Panc1 (cell line): ENCODE data around the gene KLK7.

Experiments used
- POLR2AphosphoS5 ChIP-seq: IDR thresholded peaks from 2 replicates; pipeline ENCODE4 v1.6.1; 2012; ENCODE audit warnings: mild to moderate bottlenecking, low read depth, low read length, moderate library complexity
- REST ChIP-seq, 2 experiments: IDR thresholded peaks; 2 replicates each; pipeline ENCODE4 v1.6.1; 2011 to 2012; ENCODE audit warnings: low read depth in 2 of 2, control low read depth in 1 of 2, low read length in 1 of 2, mild to moderate bottlenecking in 1 of 2, moderate library complexity in 1 of 2; ENCODE audit not compliant: insufficient read depth in 1 of 2
- SIN3A ChIP-seq: IDR thresholded peaks from 2 replicates; pipeline ENCODE4 v1.6.1; 2012; ENCODE audit warnings: low read depth, mild to moderate bottlenecking, low read length, moderate library complexity, borderline replicate concordance; ENCODE audit not compliant: insufficient read depth
- TCF7L2 ChIP-seq: IDR thresholded peaks from 2 replicates; pipeline ENCODE4 v1.6.1; 2011; ENCODE audit warnings: mild to moderate bottlenecking, low read depth, low read length, inconsistent platforms
- TF ChIP-seq, protein P1 (sequence below): fragments of 450-650 bp; IDR thresholded peaks from 2 replicates; pipeline ENCODE4 v1.5.1; 2017; ENCODE audit warnings: mild to moderate bottlenecking

DNA sequence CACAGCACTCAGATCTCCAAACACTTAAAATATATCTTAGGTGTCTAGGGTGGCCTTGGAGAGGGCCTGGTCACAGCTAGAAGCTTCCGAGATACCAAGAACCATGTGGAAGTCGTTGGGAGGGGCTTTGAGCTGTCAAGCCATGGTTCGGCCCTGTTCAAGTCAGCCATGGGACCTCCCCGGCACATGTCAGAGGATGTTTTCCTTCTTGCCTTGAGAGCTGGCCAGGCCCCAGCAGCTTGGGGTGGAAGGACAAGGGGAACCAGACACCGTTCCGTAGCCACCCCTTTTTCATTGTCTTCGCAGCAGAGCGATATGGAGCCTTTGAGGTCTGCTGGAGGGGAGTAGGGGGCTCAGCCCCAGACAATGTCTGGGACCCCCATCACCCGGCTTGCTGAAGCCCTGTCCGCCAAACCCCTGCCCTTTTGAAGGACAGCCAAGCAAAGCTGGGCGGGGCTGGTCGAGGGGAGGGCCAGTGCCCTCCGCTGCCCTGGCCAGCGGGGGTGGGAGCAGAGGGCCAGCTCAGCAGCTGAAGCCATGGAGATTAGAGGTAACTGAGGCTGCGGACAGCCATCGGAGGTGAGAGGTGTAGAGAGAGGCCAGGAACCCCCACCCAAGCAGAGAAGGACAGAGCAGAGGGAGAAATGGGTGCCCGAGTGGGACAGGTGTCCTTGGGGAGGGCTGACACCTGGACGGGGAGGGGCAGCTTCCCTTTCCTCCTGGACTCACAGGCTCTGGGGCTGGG, 42.3 kb upstream of the KLK7 start:
- TF ChIP-seq, protein P1, sequence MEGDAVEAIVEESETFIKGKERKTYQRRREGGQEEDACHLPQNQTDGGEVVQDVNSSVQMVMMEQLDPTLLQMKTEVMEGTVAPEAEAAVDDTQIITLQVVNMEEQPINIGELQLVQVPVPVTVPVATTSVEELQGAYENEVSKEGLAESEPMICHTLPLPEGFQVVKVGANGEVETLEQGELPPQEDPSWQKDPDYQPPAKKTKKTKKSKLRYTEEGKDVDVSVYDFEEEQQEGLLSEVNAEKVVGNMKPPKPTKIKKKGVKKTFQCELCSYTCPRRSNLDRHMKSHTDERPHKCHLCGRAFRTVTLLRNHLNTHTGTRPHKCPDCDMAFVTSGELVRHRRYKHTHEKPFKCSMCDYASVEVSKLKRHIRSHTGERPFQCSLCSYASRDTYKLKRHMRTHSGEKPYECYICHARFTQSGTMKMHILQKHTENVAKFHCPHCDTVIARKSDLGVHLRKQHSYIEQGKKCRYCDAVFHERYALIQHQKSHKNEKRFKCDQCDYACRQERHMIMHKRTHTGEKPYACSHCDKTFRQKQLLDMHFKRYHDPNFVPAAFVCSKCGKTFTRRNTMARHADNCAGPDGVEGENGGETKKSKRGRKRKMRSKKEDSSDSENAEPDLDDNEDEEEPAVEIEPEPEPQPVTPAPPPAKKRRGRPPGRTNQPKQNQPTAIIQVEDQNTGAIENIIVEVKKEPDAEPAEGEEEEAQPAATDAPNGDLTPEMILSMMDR = no peak
- no peak for TF ChIP-seq POLR2AphosphoS5
- TF ChIP-seq REST (IDR thresholded peaks at IDR 0.05; ENCODE audit: insufficient read depth in 1 of 2, low read depth in 2 of 2, low read length in 1 of 2) = no peak
- TF ChIP-seq SIN3A = no peak
- no peak for TF ChIP-seq TCF7L2
